Transverse colon (tissue), 3 donors: ENCODE measurements around the gene GRIK4.

Source experiments
- POLR2A ChIP-seq: fragments of 450-650 bp; IDR thresholded peaks from one replicate; pipeline ENCODE4 v1.6.1; 2016; ENCODE audit warnings: antibody characterized with exemption, mild to moderate bottlenecking, moderate library complexity
- TF ChIP-seq, protein P1 (sequence below), 5 experiments: fragments of 200-600 bp in 3 of 5; fragments of 450-650 bp in 2 of 5; sonication (generic) in 3 of 5; IDR thresholded peaks; 1 replicate in 2 of 5; 2 replicates in 3 of 5; pipeline ENCODE4 v1.5.1; 2016 to 2017; ENCODE audit warnings: antibody characterized with exemption in 5 of 5, inconsistent platforms in 3 of 5, mild to moderate bottlenecking in 2 of 5, moderate library complexity in 1 of 5

- TF ChIP-seq, protein P1, sequence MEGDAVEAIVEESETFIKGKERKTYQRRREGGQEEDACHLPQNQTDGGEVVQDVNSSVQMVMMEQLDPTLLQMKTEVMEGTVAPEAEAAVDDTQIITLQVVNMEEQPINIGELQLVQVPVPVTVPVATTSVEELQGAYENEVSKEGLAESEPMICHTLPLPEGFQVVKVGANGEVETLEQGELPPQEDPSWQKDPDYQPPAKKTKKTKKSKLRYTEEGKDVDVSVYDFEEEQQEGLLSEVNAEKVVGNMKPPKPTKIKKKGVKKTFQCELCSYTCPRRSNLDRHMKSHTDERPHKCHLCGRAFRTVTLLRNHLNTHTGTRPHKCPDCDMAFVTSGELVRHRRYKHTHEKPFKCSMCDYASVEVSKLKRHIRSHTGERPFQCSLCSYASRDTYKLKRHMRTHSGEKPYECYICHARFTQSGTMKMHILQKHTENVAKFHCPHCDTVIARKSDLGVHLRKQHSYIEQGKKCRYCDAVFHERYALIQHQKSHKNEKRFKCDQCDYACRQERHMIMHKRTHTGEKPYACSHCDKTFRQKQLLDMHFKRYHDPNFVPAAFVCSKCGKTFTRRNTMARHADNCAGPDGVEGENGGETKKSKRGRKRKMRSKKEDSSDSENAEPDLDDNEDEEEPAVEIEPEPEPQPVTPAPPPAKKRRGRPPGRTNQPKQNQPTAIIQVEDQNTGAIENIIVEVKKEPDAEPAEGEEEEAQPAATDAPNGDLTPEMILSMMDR (IDR thresholded peaks at IDR 0.05): no peak
- no peak for TF ChIP-seq POLR2A
Observed at GRCh38 chr11:120518356-120518755, 6.8 kb downstream of the GRIK4 start.
